Esophagus squamous epithelium (tissue), 5 donors: ENCODE measurements around the gene SUCLG2. TPM values are rescaled to one million over a fixed set of nuclear protein-coding genes. Genes with fewer than 3 reads are reported as not detected.

Source experiments
- DNase-seq: peaks from one replicate; lab custom pipeline; 2025; lab: John Stamatoyannopoulos, UW
- H3K27ac ChIP-seq, 4 donors: fragments of 200-600 bp; sonication (generic); one replicate each; pipeline ENCODE4 v1.5.1; 2016 to 2019; ENCODE audit warnings: mild to moderate bottlenecking in 1 of 4
- H3K27me3 ChIP-seq, 4 donors: fragments of 200-600 bp; sonication (generic); 1 replicate in 3 of 4; 2 replicates in 1 of 4; pipeline versions ENCODE4 v1.5.1 to v1.6.0; 2017 to 2021; ENCODE audit warnings: antibody characterized with exemption in 1 of 4
- H3K36me3 ChIP-seq, 3 donors: fragments of 200-600 bp; sonication (generic); one replicate each; pipeline ENCODE4 v1.5.1; 2016 to 2019
- H3K4me1 ChIP-seq, 3 donors: fragments of 200-600 bp; sonication (generic); one replicate each; pipeline ENCODE4 v1.5.1; 2017 to 2019
- H3K4me3 ChIP-seq, 4 donors: fragments of 200-600 bp; sonication (generic); 1 replicate in 3 of 4; 2 replicates in 1 of 4; pipeline ENCODE4 v1.5.1; 2016 to 2019; ENCODE audit warnings: mild to moderate bottlenecking in 2 of 4, moderate library complexity in 1 of 4
- H3K9me3 ChIP-seq, 3 donors: fragments of 200-600 bp; sonication (generic); one replicate each; pipeline ENCODE4 v1.5.1; 2016 to 2019
- CTCF ChIP-seq, 6 experiments: fragments of 450-650 bp in 4 of 6; fragments of 200-600 bp in 2 of 6; sonication (generic) in 2 of 6; IDR thresholded peaks; one replicate each; pipeline ENCODE4 v1.5.1; 2016 to 2019; ENCODE audit warnings: antibody characterized with exemption in 6 of 6, mild to moderate bottlenecking in 4 of 6, moderate library complexity in 4 of 6
- POLR2A ChIP-seq, 4 donors: fragments of 450-650 bp; IDR thresholded peaks; one replicate each; pipeline ENCODE4 v1.6.1; 2017; ENCODE audit warnings: antibody characterized with exemption in 4 of 4, mild to moderate bottlenecking in 4 of 4, moderate library complexity in 3 of 4
- WGBS, 2 donors: methylation state at CpG; one replicate each; pipeline ENCODE4 v1.1.5; 2018; 5-methylcytosine and 5-hydroxymethylcytosine counted together
- intact Hi-C: fragments of 100-400 bp; cut with DNase I; formaldehyde crosslinking; loops from one replicate; pipeline ENCODE4 v1.15.0; 2022
- total RNA-seq, 4 donors: library from RNA; depleted of rRNA; stranded (reverse); fragments of >200 nt; gene quantifications; one replicate each; pipeline ENCODE4 v1.1.0, GENCODE V29; 2016
- donor health status: DM: yes; HTN: yes; CAD: no.

SUCLG2 gene
- total RNA-seq, 4 donors from 2014 or later, result 29.4 to 55.4 (median 38.8) TPM

GRCh38 chr3:67515778-67516177, 138.6 kb downstream of the SUCLG2 start:
- no peaks in the 10 kb centered on the region for H3K9me3 ChIP-seq
- no peaks in the 10 kb centered on the region for H3K4me1 ChIP-seq
- DNase-seq, result no peak
- TF ChIP-seq POLR2A (IDR thresholded peaks at IDR 0.05) (no peak), CTCF (IDR thresholded peaks at IDR 0.05) (no peak)
- no peaks in the 10 kb centered on the region for H3K27me3 ChIP-seq
- H3K36me3 ChIP-seq, result peaks cover 0 to 68% (median 0%) of the 10 kb centered on the region in 3 donors
- H3K4me3 ChIP-seq, result no peak overlapping the region
- intact Hi-C loops, result no loop called here
- 65 to 70% methylated on average over 3 of the region's 3 CpGs for WGBS, 2 donors
- H3K27ac ChIP-seq, result no peak overlapping the region

DNA sequence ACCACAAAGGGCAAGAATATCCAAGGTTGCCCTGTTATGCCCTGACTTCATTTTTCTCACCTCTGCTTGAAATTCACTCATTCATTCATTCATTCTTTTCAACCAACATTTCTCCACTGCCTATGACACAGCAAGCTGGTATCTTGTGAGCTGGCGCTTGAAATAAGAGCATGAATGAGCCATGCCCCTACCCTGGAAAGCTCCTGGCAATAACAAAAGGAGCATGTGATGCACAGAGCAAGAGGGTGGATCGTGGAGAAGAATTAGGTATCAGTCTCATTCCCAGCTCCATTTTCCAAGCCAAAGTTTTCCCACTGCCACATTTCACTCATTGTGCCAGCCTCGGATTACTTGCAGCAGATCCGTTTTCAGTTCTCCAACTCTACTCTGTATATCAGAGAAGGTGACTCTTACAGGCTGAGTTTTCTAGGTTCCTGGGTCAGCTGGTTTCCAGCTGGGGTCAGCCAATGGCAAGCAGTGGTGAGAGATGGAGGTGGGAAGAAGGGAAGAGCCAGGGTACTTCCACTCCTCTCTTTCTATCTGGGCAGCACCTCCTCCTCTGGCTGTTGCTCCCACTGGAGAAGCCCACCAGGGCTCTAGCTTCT, 144.8 kb downstream of the SUCLG2 start:
- H3K4me1 ChIP-seq, result no peaks in the 10 kb centered on the region
- H3K27me3 ChIP-seq, result no peaks in the 10 kb centered on the region
- H3K27ac ChIP-seq, result no peak overlapping the region
- no peak overlapping the region for H3K4me3 ChIP-seq
- intact Hi-C loops, result no loop called here
- 71 to 88% methylated on average over 4 of the region's 4 CpGs for WGBS, 2 donors
- no peaks in the 10 kb centered on the region for H3K9me3 ChIP-seq
- TF ChIP-seq CTCF (IDR thresholded peaks at IDR 0.05) (no peak), POLR2A (IDR thresholded peaks at IDR 0.05) (no peak)
- DNase-seq, result no peak
- peaks cover 0 to 47% (median 0%) of the 10 kb centered on the region in 3 donors for H3K36me3 ChIP-seq

- H3K36me3 ChIP-seq, result peaks cover 0 to 42% (median 0%) of the 10 kb centered on the region in 3 donors
- intact Hi-C loops, result no loop called here
- no peak for DNase-seq
- no peaks in the 10 kb centered on the region for H3K27me3 ChIP-seq
- H3K27ac ChIP-seq, result no peak overlapping the region
- no peaks in the 10 kb centered on the region for H3K9me3 ChIP-seq
- H3K4me1 ChIP-seq, result no peaks in the 10 kb centered on the region
- H3K4me3 ChIP-seq, result no peak overlapping the region
- WGBS, 2 donors, result 82 to 96% methylated on average over 4 of the region's 4 CpGs
- no peak for TF ChIP-seq CTCF (IDR thresholded peaks at IDR 0.05)
- TF ChIP-seq POLR2A (IDR thresholded peaks at IDR 0.05), result no peak
Measured at GRCh38 chr3:67507584-67507983, 146.8 kb downstream of the SUCLG2 start.

- 78% methylated on average over 2 of the region's 2 CpGs for WGBS, 2 donors
- TF ChIP-seq POLR2A (IDR thresholded peaks at IDR 0.05) (no peak), CTCF (IDR thresholded peaks at IDR 0.05) (no peak)
Measured at GRCh38 chr3:67500709-67501108, 153.7 kb downstream of the SUCLG2 start.

DNA sequence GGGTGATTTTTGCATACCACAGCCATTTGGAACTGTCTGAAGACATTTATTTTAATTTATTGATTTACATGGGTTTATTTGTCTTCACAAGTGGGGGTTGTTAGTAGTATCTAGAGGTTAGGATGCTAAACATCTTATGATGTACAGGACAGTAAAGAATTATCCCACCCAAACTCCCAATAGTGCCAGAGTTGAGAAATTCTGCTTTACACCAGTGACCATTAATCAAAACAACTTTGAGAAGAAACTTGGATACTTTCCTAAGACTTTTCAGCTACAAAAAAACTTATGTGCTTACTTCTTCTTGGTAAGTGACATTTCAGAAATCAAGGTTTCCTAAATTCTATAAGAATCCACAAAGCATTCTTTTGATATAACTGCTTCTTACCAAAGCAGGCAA, 156.7 kb downstream of the SUCLG2 start:
- no peaks in the 10 kb centered on the region for H3K4me1 ChIP-seq
- H3K27me3 ChIP-seq, result no peaks in the 10 kb centered on the region
- intact Hi-C loops, result no loop called here
- TF ChIP-seq POLR2A (IDR thresholded peaks at IDR 0.05), result no peak
- TF ChIP-seq CTCF (IDR thresholded peaks at IDR 0.05), result no peak
- H3K4me3 ChIP-seq, result no peak overlapping the region
- no peak for DNase-seq
- H3K9me3 ChIP-seq, result no peaks in the 10 kb centered on the region
- H3K36me3 ChIP-seq, result peaks cover 0 to 37% (median 7%) of the 10 kb centered on the region in 3 donors
- no peak overlapping the region for H3K27ac ChIP-seq

More at GRCh38 chr3:67500709-67501108, 153.7 kb downstream of the SUCLG2 start:
- Histone ChIP-seq H3K9me3 (no peaks in the 10 kb centered on the region), H3K27me3 (no peaks in the 10 kb centered on the region), H3K4me3 (no peak overlapping the region), H3K27ac (no peak overlapping the region), H3K4me1 (no peaks in the 10 kb centered on the region), H3K36me3 (peaks cover 0 to 30% (median 0%) of the 10 kb centered on the region in 3 donors)
- DNase-seq, result no peak
- intact Hi-C loops, result no loop called here
